ENCODE results near the gene SERP2. TPM values are rescaled to one million over a fixed set of nuclear protein-coding genes. Genes with fewer than 3 reads are reported as not detected.
A peak's percentile ranks its signal among the peaks of the same experiment; 100 is the strongest.

Gene SERP2
- total RNA-seq, 1 experiment from 2014 or later = not detected

DNA sequence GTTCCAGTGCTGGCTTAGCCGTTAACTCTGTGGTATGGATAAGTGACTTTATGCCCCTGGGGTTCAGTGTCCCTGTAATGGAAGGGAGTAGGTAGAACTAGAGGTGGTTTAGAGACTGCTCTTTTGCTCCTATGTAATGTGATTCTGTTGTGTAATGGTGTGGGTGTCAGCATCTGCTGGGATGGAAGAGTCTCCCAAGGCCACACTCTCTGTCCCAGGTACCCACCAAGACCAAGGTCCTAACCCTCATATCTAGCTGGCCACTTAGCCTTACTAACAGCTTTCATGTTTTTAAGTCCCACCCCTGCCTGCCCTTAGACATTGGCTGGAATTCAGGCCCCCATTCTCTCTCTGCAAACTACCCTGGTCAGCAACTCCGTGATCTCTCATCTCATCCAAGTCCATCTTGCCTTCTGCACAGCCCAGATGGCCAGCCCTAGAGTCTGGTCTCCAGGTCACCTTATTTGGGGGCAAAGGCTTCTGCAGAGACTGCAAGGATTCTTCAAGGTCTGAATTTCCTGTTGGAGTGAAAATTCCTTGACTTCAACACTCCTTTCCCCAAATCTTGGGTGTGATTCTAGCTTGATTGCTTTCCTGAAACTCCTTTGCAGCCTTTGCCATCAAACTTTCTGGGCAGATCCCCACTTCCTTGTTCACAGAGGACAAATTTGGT, 48.4 kb downstream of the SERP2 start:
- Histone ChIP-seq H3K9me3 (0 out of 2 replicates have a peak, but pooled peaks cover 3% of the 10 kb centered on the region), H3K4me3 (ENCODE audit: low read depth, low read length) (no peak overlapping the region), H3K27me3 (replicated peaks; ENCODE audit: control insufficient read depth, insufficient read depth, low read length) (no peaks in the 10 kb centered on the region), H3K36me3 (ENCODE audit: control insufficient read depth, insufficient read depth, low read length) (peaks cover 1% of the 10 kb centered on the region; the same call in 1 of the 2 replicates), H3K4me1 (peaks cover 11% of the 10 kb centered on the region)
- BruUV-seq (replicated peaks) = no TSS peak
- CTCF ChIA-PET = no interaction called here
- no peak for DNase-seq
- intact Hi-C loops (cut with micrococcal nuclease; ENCODE audit: unreplicated experiment) = no loop called here
- H3K4me1 Mint-ChIP-seq (ENCODE audit: low read depth, unreplicated experiment) = peaks cover 12% of the 10 kb centered on the region
- no peaks in the 10 kb centered on the region for H3K9me3 Mint-ChIP-seq (ENCODE audit: unreplicated experiment)
- H3K27ac Mint-ChIP-seq (ENCODE audit: unreplicated experiment) = no peak overlapping the region
- POLR2A ChIA-PET = no interaction called here
- TF ChIP-seq, protein P1, sequence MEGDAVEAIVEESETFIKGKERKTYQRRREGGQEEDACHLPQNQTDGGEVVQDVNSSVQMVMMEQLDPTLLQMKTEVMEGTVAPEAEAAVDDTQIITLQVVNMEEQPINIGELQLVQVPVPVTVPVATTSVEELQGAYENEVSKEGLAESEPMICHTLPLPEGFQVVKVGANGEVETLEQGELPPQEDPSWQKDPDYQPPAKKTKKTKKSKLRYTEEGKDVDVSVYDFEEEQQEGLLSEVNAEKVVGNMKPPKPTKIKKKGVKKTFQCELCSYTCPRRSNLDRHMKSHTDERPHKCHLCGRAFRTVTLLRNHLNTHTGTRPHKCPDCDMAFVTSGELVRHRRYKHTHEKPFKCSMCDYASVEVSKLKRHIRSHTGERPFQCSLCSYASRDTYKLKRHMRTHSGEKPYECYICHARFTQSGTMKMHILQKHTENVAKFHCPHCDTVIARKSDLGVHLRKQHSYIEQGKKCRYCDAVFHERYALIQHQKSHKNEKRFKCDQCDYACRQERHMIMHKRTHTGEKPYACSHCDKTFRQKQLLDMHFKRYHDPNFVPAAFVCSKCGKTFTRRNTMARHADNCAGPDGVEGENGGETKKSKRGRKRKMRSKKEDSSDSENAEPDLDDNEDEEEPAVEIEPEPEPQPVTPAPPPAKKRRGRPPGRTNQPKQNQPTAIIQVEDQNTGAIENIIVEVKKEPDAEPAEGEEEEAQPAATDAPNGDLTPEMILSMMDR (IDR thresholded peaks at IDR 0.05; ENCODE audit: insufficient read depth in 1 of 2, low read depth in 1 of 2, low read length in 1 of 2, severe bottlenecking in 1 of 2, unreplicated experiment in 1 of 2) = no peak
- H3K36me3 Mint-ChIP-seq (ENCODE audit: insufficient read depth, unreplicated experiment) = no peaks in the 10 kb centered on the region
- H3K4me3 Mint-ChIP-seq (ENCODE audit: unreplicated experiment) = no peak overlapping the region
- no peaks in the 10 kb centered on the region for H3K27me3 Mint-ChIP-seq (ENCODE audit: insufficient read depth, unreplicated experiment)

DNA sequence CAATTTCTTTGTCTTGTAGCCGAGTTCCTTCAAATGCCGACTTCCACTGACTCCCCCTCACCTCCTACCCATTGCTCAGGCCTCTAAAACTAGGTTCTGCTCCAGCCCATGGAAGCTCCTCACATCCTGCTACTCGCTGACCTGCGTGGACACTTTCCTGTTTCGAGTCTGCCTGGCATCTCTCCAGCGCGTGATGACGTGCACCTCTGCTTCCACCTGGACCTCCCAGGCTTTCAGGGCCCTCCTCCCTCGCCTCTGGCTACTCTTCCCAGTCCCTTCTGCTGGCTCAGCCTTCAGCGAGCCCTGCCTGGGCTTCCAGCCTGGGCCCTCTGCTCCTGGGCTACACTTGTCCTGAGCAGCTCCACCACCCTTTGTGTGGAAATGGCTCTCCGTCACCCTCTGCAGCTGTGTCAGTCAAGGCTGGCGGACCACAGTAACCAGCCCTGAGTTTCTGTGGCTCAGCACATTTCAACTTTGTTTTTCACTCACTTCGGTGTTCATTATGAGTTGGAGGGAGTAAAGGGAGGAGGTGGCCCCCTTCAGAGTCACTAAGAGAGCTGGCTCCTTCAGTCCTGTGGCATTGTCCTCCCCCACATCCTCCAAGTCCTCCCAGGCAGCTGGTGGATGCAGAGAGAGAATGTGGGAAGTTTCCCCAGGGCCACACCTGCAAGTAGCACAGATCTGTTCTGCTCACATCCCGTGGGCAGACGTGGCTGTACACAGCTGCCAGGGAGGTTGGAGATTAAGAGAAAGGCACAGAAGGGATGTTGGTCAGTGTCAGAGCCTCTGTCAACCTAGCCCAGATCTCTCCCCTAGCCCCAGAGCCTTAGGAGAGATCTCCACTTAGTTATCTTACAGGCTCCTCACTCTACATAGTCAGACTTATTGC, 49.4 kb downstream of the SERP2 start:
- CTCF ChIA-PET = no interaction called here
- Histone ChIP-seq H3K27me3 (replicated peaks; ENCODE audit: control insufficient read depth, insufficient read depth, low read length) (no peaks in the 10 kb centered on the region), H3K4me3 (ENCODE audit: low read depth, low read length) (no peak overlapping the region), H3K4me1 (peaks cover 4% of the 10 kb centered on the region), H3K36me3 (ENCODE audit: control insufficient read depth, insufficient read depth, low read length) (peaks cover 1% of the 10 kb centered on the region; the same call in 1 of the 2 replicates), H3K9me3 (0 out of 2 replicates have a peak, but pooled peaks cover 5% of the 10 kb centered on the region)
- Mint-ChIP-seq H3K36me3 (ENCODE audit: insufficient read depth, unreplicated experiment) (no peaks in the 10 kb centered on the region), H3K27me3 (ENCODE audit: insufficient read depth, unreplicated experiment) (no peaks in the 10 kb centered on the region), H3K27ac (ENCODE audit: unreplicated experiment) (peak overlapping the region; percentile 1), H3K9me3 (ENCODE audit: unreplicated experiment) (no peaks in the 10 kb centered on the region), H3K4me1 (ENCODE audit: low read depth, unreplicated experiment) (peaks cover 4% of the 10 kb centered on the region), H3K4me3 (ENCODE audit: unreplicated experiment) (no peak overlapping the region)
- intact Hi-C loops (cut with micrococcal nuclease; ENCODE audit: unreplicated experiment) = no loop called here
- POLR2A ChIA-PET = interaction anchor here (0.5 kb wide), 1 partner anchor 248 kb away, joined by 3 read pairs; no protein-coding TSS in a partner anchor
- no peak for DNase-seq
- TF ChIP-seq, protein P1 (IDR thresholded peaks at IDR 0.05; ENCODE audit: insufficient read depth in 1 of 2, low read depth in 1 of 2, low read length in 1 of 2, severe bottlenecking in 1 of 2, unreplicated experiment in 1 of 2) = no peak
- no TSS peak for BruUV-seq (replicated peaks)

- Histone ChIP-seq H3K9me3 (0 out of 2 replicates have a peak, but pooled peaks cover 5% of the 10 kb centered on the region), H3K27me3 (replicated peaks; ENCODE audit: control insufficient read depth, insufficient read depth, low read length) (no peaks in the 10 kb centered on the region), H3K4me3 (ENCODE audit: low read depth, low read length) (no peak overlapping the region), H3K4me1 (no peaks in the 10 kb centered on the region), H3K36me3 (ENCODE audit: control insufficient read depth, insufficient read depth, low read length) (peaks cover 1% of the 10 kb centered on the region; the same call in 1 of the 2 replicates)
- peak overlapping the region; percentile 1 for H3K27ac Mint-ChIP-seq (ENCODE audit: unreplicated experiment)
- no peaks in the 10 kb centered on the region for H3K9me3 Mint-ChIP-seq (ENCODE audit: unreplicated experiment)
- no peaks in the 10 kb centered on the region for H3K27me3 Mint-ChIP-seq (ENCODE audit: insufficient read depth, unreplicated experiment)
- H3K36me3 Mint-ChIP-seq (ENCODE audit: insufficient read depth, unreplicated experiment) = no peaks in the 10 kb centered on the region
- DNase-seq = no peak
- ChIA-PET POLR2A (no interaction called here), CTCF (no interaction called here)
- no peak overlapping the region for H3K4me3 Mint-ChIP-seq (ENCODE audit: unreplicated experiment)
- H3K4me1 Mint-ChIP-seq (ENCODE audit: low read depth, unreplicated experiment) = no peaks in the 10 kb centered on the region
- BruUV-seq (replicated peaks) = no TSS peak
- TF ChIP-seq, protein P1 (IDR thresholded peaks at IDR 0.05; ENCODE audit: insufficient read depth in 1 of 2, low read depth in 1 of 2, low read length in 1 of 2, severe bottlenecking in 1 of 2, unreplicated experiment in 1 of 2) = no peak
- intact Hi-C loops (cut with micrococcal nuclease; ENCODE audit: unreplicated experiment) = no loop called here
Measured at GRCh38 chr13:44423824-44424223, 50.2 kb downstream of the SERP2 start.

Data from Caco-2 (cell line).